HUES6 (cell line): ENCODE results near the gene ZNF77.
"Not testable (repeated sequence)": the region's sequence is repeated elsewhere in the genome, so short reads cannot be mapped to it uniquely, and the experiment has no call there.

ENCODE experiments used
- H3K27ac ChIP-seq: 2 replicates; pipeline ENCODE4 v1.7.0; 2013; ENCODE audit warnings: low read depth, mild to moderate bottlenecking, low read length, inconsistent platforms
- H3K27me3 ChIP-seq: 2 replicates; pipeline ENCODE4 v1.6.1; 2013; ENCODE audit warnings: low read length; ENCODE audit not compliant: control insufficient read depth, insufficient read depth
- H3K36me3 ChIP-seq: 2 replicates; pipeline ENCODE4 v1.6.1; 2013; ENCODE audit warnings: low read length; ENCODE audit not compliant: control insufficient read depth, insufficient read depth
- H3K4me1 ChIP-seq: 2 replicates; pipeline ENCODE4 v1.6.1; 2013; ENCODE audit warnings: low read length; ENCODE audit not compliant: control insufficient read depth, insufficient read depth
- H3K4me3 ChIP-seq: 2 replicates; pipeline ENCODE4 v1.5.1; 2013; ENCODE audit warnings: low read depth, low read length
- H3K9ac ChIP-seq: one replicate; pipeline ENCODE4 v1.6.1; 2013; ENCODE audit warnings: mild to moderate bottlenecking, low read length
- H3K9me3 ChIP-seq: 2 replicates; pipeline ENCODE4 v1.6.1; 2013; ENCODE audit warnings: low read depth, low read length; ENCODE audit not compliant: control insufficient read depth, insufficient read depth

ZNF77 gene

GRCh38 chr19:2950286-2951124, 5.7 kb upstream of the ZNF77 start:
- H3K9ac ChIP-seq: peak overlapping the region; percentile 89
- peaks cover 6% of the 10 kb centered on the region; the same call in 1 of the 2 replicates for H3K4me1 ChIP-seq
- no peaks in the 10 kb centered on the region for H3K9me3 ChIP-seq
- H3K36me3 ChIP-seq: no peaks in the 10 kb centered on the region
- H3K27ac ChIP-seq: peak overlapping the region; percentile 80; the same call in 1 of the 2 replicates
- no peaks in the 10 kb centered on the region for H3K27me3 ChIP-seq
- H3K4me3 ChIP-seq: peak overlapping the region; percentile 96

- H3K27ac ChIP-seq: peak overlapping the region; percentile 80; the same call in 1 of the 2 replicates
- H3K27me3 ChIP-seq: no peaks in the 10 kb centered on the region
- peak overlapping the region; percentile 96 for H3K4me3 ChIP-seq
- peak overlapping the region; percentile 89 for H3K9ac ChIP-seq
- peaks cover 6% of the 10 kb centered on the region; the same call in 1 of the 2 replicates for H3K4me1 ChIP-seq
- H3K36me3 ChIP-seq: no peaks in the 10 kb centered on the region
- H3K9me3 ChIP-seq: no peaks in the 10 kb centered on the region
Observed at GRCh38 chr19:2949939-2950285, 5.1 kb upstream of the ZNF77 start.

GRCh38 chr19:2945575-2946184, 909 bp upstream of the ZNF77 start:
- H3K9ac ChIP-seq: peak overlapping the region; percentile 82
- no peaks in the 10 kb centered on the region for H3K9me3 ChIP-seq
- peak overlapping the region; percentile 91 for H3K4me3 ChIP-seq
- peaks cover 6% of the 10 kb centered on the region; the same call in 1 of the 2 replicates for H3K4me1 ChIP-seq
- no peaks in the 10 kb centered on the region for H3K36me3 ChIP-seq
- peak overlapping the region; percentile 57; the same call in 1 of the 2 replicates for H3K27ac ChIP-seq
- H3K27me3 ChIP-seq: no peaks in the 10 kb centered on the region

GRCh38 chr19:2944403-2944774, 382 bp downstream of the ZNF77 start:
- Histone ChIP-seq H3K27me3 (no peaks in the 10 kb centered on the region), H3K27ac (no peak overlapping the region), H3K36me3 (peaks cover 4% of the 10 kb centered on the region), H3K4me1 (peaks cover 3% of the 10 kb centered on the region; the same call in 1 of the 2 replicates), H3K9me3 (peaks cover 2% of the 10 kb centered on the region), H3K4me3 (peak overlapping the region; percentile 91), H3K9ac (peak overlapping the region; percentile 82)

GRCh38 chr19:2942928-2943640, 1.7 kb downstream of the ZNF77 start:
- Histone ChIP-seq H3K9ac (no peak overlapping the region), H3K27me3 (no peaks in the 10 kb centered on the region), H3K9me3 (peaks cover 10% of the 10 kb centered on the region), H3K4me3 (no peak overlapping the region), H3K27ac (no peak overlapping the region), H3K4me1 (no peaks in the 10 kb centered on the region), H3K36me3 (peaks cover 16% of the 10 kb centered on the region)

GRCh38 chr19:2935863-2936262, 8.9 kb downstream of the ZNF77 start:
- H3K27me3 ChIP-seq, H3K4me3 ChIP-seq, H3K27ac ChIP-seq, H3K9ac ChIP-seq, H3K4me1 ChIP-seq: not testable (repeated sequence)
- Histone ChIP-seq H3K9me3 (peaks cover 63% of the 10 kb centered on the region), H3K36me3 (peaks cover 65% of the 10 kb centered on the region)

GRCh38 chr19:2933490-2933910, 11.3 kb downstream of the ZNF77 start:
- Histone ChIP-seq H3K27me3 (no peaks in the 10 kb centered on the region), H3K27ac (no peak overlapping the region), H3K9ac (no peak overlapping the region), H3K4me1 (no peaks in the 10 kb centered on the region), H3K36me3 (peaks cover 57% of the 10 kb centered on the region), H3K9me3 (peaks cover 61% of the 10 kb centered on the region), H3K4me3 (no peak overlapping the region)

- H3K9ac ChIP-seq: no peak overlapping the region
- peaks cover 10% of the 10 kb centered on the region for H3K9me3 ChIP-seq
- no peaks in the 10 kb centered on the region for H3K27me3 ChIP-seq
- peaks cover 6% of the 10 kb centered on the region for H3K36me3 ChIP-seq
- 0 out of 2 replicates have a peak, but pooled peaks cover 8% of the 10 kb centered on the region for H3K4me1 ChIP-seq
- no peak overlapping the region for H3K27ac ChIP-seq
- no peak overlapping the region for H3K4me3 ChIP-seq
Observed at GRCh38 chr19:2927032-2927430, 17.7 kb downstream of the ZNF77 start.

- Histone ChIP-seq H3K27ac (no peak overlapping the region), H3K4me3 (no peak overlapping the region), H3K4me1 (0 out of 2 replicates have a peak, but pooled peaks cover 8% of the 10 kb centered on the region), H3K9ac (no peak overlapping the region), H3K9me3 (peaks cover 10% of the 10 kb centered on the region), H3K36me3 (peaks cover 6% of the 10 kb centered on the region), H3K27me3 (no peaks in the 10 kb centered on the region)
Observed at GRCh38 chr19:2926341-2927031, 18.3 kb downstream of the ZNF77 start.

- Histone ChIP-seq H3K27me3 (no peaks in the 10 kb centered on the region), H3K27ac (no peak overlapping the region), H3K4me3 (no peak overlapping the region), H3K4me1 (0 out of 2 replicates have a peak, but pooled peaks cover 8% of the 10 kb centered on the region), H3K9ac (no peak overlapping the region), H3K36me3 (peaks cover 11% of the 10 kb centered on the region), H3K9me3 (peaks cover 18% of the 10 kb centered on the region)
Observed at GRCh38 chr19:2923510-2923909, 21.3 kb downstream of the ZNF77 start.
